Stimulated activated CD4-positive, alpha-beta T cell treated with anti-CD3 and anti-CD28 coated beads, Interleukin-15, amount 100 ng/mL, for 48 hours (primary cell): ENCODE data around the gene AMZ2.
"Not testable (repeated sequence)": the region's sequence is repeated elsewhere in the genome, so short reads cannot be mapped to it uniquely, and the experiment has no call there.

Source experiments
- DNase-seq, 2 donors: peaks; one replicate each; pipeline ENCODE4 v3.0.0-alpha.2; 2020; ENCODE audit warnings: low read depth in 2 of 2

Gene AMZ2

GRCh38 chr17:68253426-68253825 is 5.6 kb downstream of the AMZ2 start:
- not testable (repeated sequence) for DNase-seq

GRCh38 chr17:68255151-68255550 is 7.3 kb downstream of the AMZ2 start:
- DNase-seq, result no peak

- DNase-seq, result no peak
Observed at GRCh38 chr17:68255731-68256538, 8.1 kb downstream of the AMZ2 start.

GRCh38 chr17:68256701-68257100 is 8.9 kb downstream of the AMZ2 start:
- not testable (repeated sequence) for DNase-seq

GRCh38 chr17:68257934-68258333 is 10.1 kb downstream of the AMZ2 start:
- no peak for DNase-seq

- peak; percentile 50 to 70 for DNase-seq
Observed at GRCh38 chr17:68258890-68259647, 11.2 kb downstream of the AMZ2 start.

GRCh38 chr17:68259648-68259951 is 11.8 kb downstream of the AMZ2 start:
- DNase-seq, result not testable (repeated sequence)

- no peak for DNase-seq
Observed at GRCh38 chr17:68260051-68260762, 12.4 kb downstream of the AMZ2 start.

GRCh38 chr17:68262467-68262866 is 14.6 kb downstream of the AMZ2 start:
- not testable (repeated sequence) for DNase-seq

GRCh38 chr17:68263101-68263681 is 15.3 kb downstream of the AMZ2 start:
- DNase-seq, result not testable (repeated sequence)

- DNase-seq, result not testable (repeated sequence)
Observed at GRCh38 chr17:68265833-68266232, 18.0 kb downstream of the AMZ2 start.

GRCh38 chr17:68273722-68274121 is 25.9 kb downstream of the AMZ2 start:
- DNase-seq, result no peak

- DNase-seq, result not testable (repeated sequence)
Observed at GRCh38 chr17:68276339-68276738, 28.5 kb downstream of the AMZ2 start.

- DNase-seq, result no peak
Observed at GRCh38 chr17:68277807-68278206, 30.0 kb downstream of the AMZ2 start.

GRCh38 chr17:68281965-68282364 is 34.1 kb downstream of the AMZ2 start:
- DNase-seq, result not testable (repeated sequence)

GRCh38 chr17:68288375-68288774 is 40.5 kb downstream of the AMZ2 start:
- no peak for DNase-seq

GRCh38 chr17:68288804-68289203 is 41.0 kb downstream of the AMZ2 start:
- DNase-seq, result no peak

GRCh38 chr17:68289473-68289872 is 41.6 kb downstream of the AMZ2 start:
- DNase-seq, result no peak

- no peak for DNase-seq
Observed at GRCh38 chr17:68289936-68290267, 42.1 kb downstream of the AMZ2 start.

GRCh38 chr17:68290268-68290954 is 42.6 kb downstream of the AMZ2 start:
- DNase-seq, result peak; percentile 20 to 30

- DNase-seq, result peak; percentile 70 to 72
Observed at GRCh38 chr17:68290955-68291835, 43.4 kb downstream of the AMZ2 start, which contains the start of the genes ARSG and SLC16A6. Gene ARSG (plus strand): TSS chr17:68291495. CDS start chr17:68307494, 15,999 bp downstream. Gene SLC16A6 (minus strand): TSS chr17:68291127. CDS start chr17:68278320, 12,807 bp downstream.
